Thyroid gland (tissue), 4 donors: ENCODE measurements around the gene S100A3.

Source experiments
- CTCF ChIP-seq, 6 experiments: fragments of 200-600 bp in 3 of 6; fragments of 450-650 bp in 3 of 6; sonication (generic) in 3 of 6; IDR thresholded peaks; one replicate each; pipeline ENCODE4 v1.5.1; 2016 to 2019; ENCODE audit warnings: antibody characterized with exemption in 6 of 6, mild to moderate bottlenecking in 2 of 6, inconsistent platforms in 1 of 6, moderate library complexity in 1 of 6
- POLR2A ChIP-seq, 2 donors: fragments of 450-650 bp; IDR thresholded peaks; one replicate each; pipeline ENCODE4 v1.6.1; 2017; ENCODE audit warnings: antibody characterized with exemption in 2 of 2, mild to moderate bottlenecking in 2 of 2, moderate library complexity in 1 of 2

DNA sequence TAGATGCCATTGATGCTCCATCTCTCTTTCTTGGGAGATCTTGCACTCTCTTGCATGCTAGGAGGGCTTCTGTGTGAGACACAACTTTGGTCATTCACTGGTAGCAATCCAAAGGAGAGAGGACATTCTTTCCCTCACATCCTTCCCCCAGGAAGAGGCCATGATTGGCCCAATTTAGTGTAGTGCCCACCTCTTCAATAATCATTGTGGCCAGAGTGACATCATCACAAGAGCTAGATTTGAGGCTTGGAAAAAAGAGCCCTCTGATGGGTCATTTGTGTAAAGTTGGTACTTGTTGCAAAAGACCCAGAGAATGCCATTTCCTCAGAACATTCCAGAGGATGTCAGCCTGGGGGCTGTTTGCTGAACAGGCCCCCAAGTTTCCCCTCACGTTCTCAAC, 43.5 kb downstream of the S100A3 start:
- TF ChIP-seq POLR2A (IDR thresholded peaks at IDR 0.05) (no peak), CTCF (IDR thresholded peaks at IDR 0.05) (no peak)
